HG02870 (cell line): ENCODE measurements around the gene RDM1.
"Not testable (repeated sequence)": the region's sequence is repeated elsewhere in the genome, so short reads cannot be mapped to it uniquely, and the experiment has no call there.

Source experiments
- ATAC-seq: cut with Tn5 transposase; IDR thresholded peaks from one replicate; pipeline ENCODE4 v1.9.1; 2021; ENCODE audit warnings: mild to moderate bottlenecking, moderate library complexity; ENCODE audit not compliant: unreplicated experiment

The RDM1 gene

GRCh38 chr17:35930211-35931065 is at the start of gene RDM1:
Gene RDM1, minus strand, starts transcription at chr17:35930773. Its CDS starts 46 bp downstream, at chr17:35930727.
- peak; percentile 50 for ATAC-seq

GRCh38 chr17:35978346-35978745 is 47.8 kb upstream of the RDM1 start:
- ATAC-seq: no peak

- no peak for ATAC-seq
These were observed 46.9 kb upstream of the RDM1 start for GRCh38 chr17:35977509-35977908.

- ATAC-seq: no peak
These were observed 43.0 kb upstream of the RDM1 start for GRCh38 chr17:35973333-35974260.

GRCh38 chr17:35972945-35973332 is 42.4 kb upstream of the RDM1 start:
- ATAC-seq: no peak

- no peak for ATAC-seq
These were observed 42.0 kb upstream of the RDM1 start for GRCh38 chr17:35972535-35972934.

- ATAC-seq: no peak
These were observed 41.5 kb upstream of the RDM1 start for GRCh38 chr17:35972066-35972465.

GRCh38 chr17:35969558-35970380 is 39.2 kb upstream of the RDM1 start:
- no peak for ATAC-seq

- no peak for ATAC-seq
These were observed 38.0 kb upstream of the RDM1 start for GRCh38 chr17:35968520-35969054.

- ATAC-seq: no peak
These were observed 34.7 kb upstream of the RDM1 start for GRCh38 chr17:35965272-35965671.

- no peak for ATAC-seq
These were observed 33.1 kb upstream of the RDM1 start for GRCh38 chr17:35963663-35964062.

- no peak for ATAC-seq
These were observed 23.1 kb upstream of the RDM1 start for GRCh38 chr17:35953720-35954119.

- ATAC-seq: no peak
These were observed 18.8 kb upstream of the RDM1 start for GRCh38 chr17:35949401-35949800.

GRCh38 chr17:35948092-35948491 is 17.5 kb upstream of the RDM1 start:
- ATAC-seq: no peak

- no peak for ATAC-seq
These were observed 16.6 kb upstream of the RDM1 start for GRCh38 chr17:35947156-35947585.

GRCh38 chr17:35944151-35944550 is 13.6 kb upstream of the RDM1 start:
- ATAC-seq: no peak

GRCh38 chr17:35943537-35943936 is 13.0 kb upstream of the RDM1 start, which contains the start of gene LYZL6:
Gene LYZL6, minus strand, starts transcription at chr17:35943713. Its CDS starts 4,357 bp downstream, at chr17:35939356.
- ATAC-seq: no peak

GRCh38 chr17:35942588-35943186 is 12.1 kb upstream of the RDM1 start:
- no peak for ATAC-seq

- not testable (repeated sequence) for ATAC-seq
These were observed 7.9 kb upstream of the RDM1 start for GRCh38 chr17:35938492-35938891.

GRCh38 chr17:35936063-35936462 is 5.5 kb upstream of the RDM1 start:
- no peak for ATAC-seq
